PC-9 (cell line): ENCODE results near the gene PDE3A. TPM values are rescaled to one million over a fixed set of nuclear protein-coding genes. Genes with fewer than 3 reads are reported as not detected.

Experiments
- BruUV-seq: library from RNA; stranded (reverse); fragments of 400-500 nt; replicated peaks from 2 replicates; lab custom pipeline; 2021; lab: Mats Ljungman, UMichigan
- CTCF ChIA-PET: fragments of 300-600 bp; sonication (Branson Sonifier 250); formaldehyde crosslinking; loops from one replicate; lab custom pipeline; 2022; ENCODE audit warnings: antibody characterized with exemption; lab: Charles Lee
- POLR2A ChIA-PET: fragments of 300-600 bp; sonication (Branson Sonifier 250); formaldehyde crosslinking; loops from one replicate; lab custom pipeline; 2022; ENCODE audit warnings: antibody characterized with exemption; ENCODE audit not compliant: unreplicated experiment; lab: Charles Lee
- DNase-seq, 2 experiments: peaks; one replicate each; pipeline versions ENCODE4 v3.0.0 to v3.0.0-alpha.2; 2015 to 2022; ENCODE audit warnings: mixed read lengths in 1 of 2
- H2AFZ ChIP-seq: fragments of 200-600 bp; sonication (generic); 2 replicates; pipeline ENCODE4 v1.8.1; 2017; ENCODE audit warnings: antibody characterized with exemption
- H3F3A ChIP-seq: fragments of 200-600 bp; sonication (generic); 2 replicates; pipeline ENCODE4 v1.8.1; 2017; ENCODE audit warnings: antibody characterized with exemption, mild to moderate bottlenecking, low read depth; ENCODE audit not compliant: insufficient read depth
- H3K27ac ChIP-seq: fragments of 200-600 bp; sonication (generic); 2 replicates; pipeline ENCODE4 v1.6.1; 2016; ENCODE audit warnings: mixed run types
- H3K27me3 ChIP-seq: fragments of 200-600 bp; sonication (generic); 2 replicates; pipeline ENCODE4 v1.6.1; 2016; ENCODE audit warnings: low read depth, mixed run types; ENCODE audit not compliant: insufficient read depth
- H3K36me3 ChIP-seq: fragments of 200-600 bp; sonication (generic); 2 replicates; pipeline ENCODE4 v1.6.1; 2016; ENCODE audit warnings: low read depth, mixed run types
- H3K4me1 ChIP-seq: fragments of 200-600 bp; sonication (generic); replicated peaks from 2 replicates; pipeline ENCODE4 v1.6.1; 2016; ENCODE audit warnings: mixed run types; ENCODE audit not compliant: insufficient read depth
- H3K4me2 ChIP-seq: fragments of 200-600 bp; sonication (generic); 2 replicates; pipeline ENCODE4 v1.6.1; 2017; ENCODE audit warnings: mixed run types
- H3K4me3 ChIP-seq: fragments of 200-600 bp; sonication (generic); 2 replicates; pipeline ENCODE4 v1.6.1; 2016; ENCODE audit warnings: mixed run types
- H3K79me2 ChIP-seq: fragments of 200-600 bp; sonication (generic); 2 replicates; pipeline ENCODE4 v1.6.1; 2017; ENCODE audit warnings: low read depth, mixed run types
- H3K9me2 ChIP-seq: fragments of 200-600 bp; sonication (generic); 2 replicates; pipeline ENCODE4 v1.8.1; 2017; ENCODE audit warnings: mild to moderate bottlenecking; ENCODE audit not compliant: insufficient read depth
- H3K9me3 ChIP-seq: fragments of 200-600 bp; sonication (generic); 2 replicates; pipeline ENCODE4 v1.8.1; 2016; ENCODE audit warnings: low read depth; ENCODE audit not compliant: insufficient read depth
- H4K20me1 ChIP-seq: fragments of 200-600 bp; sonication (generic); 2 replicates; pipeline ENCODE4 v1.8.1; 2017; ENCODE audit not compliant: insufficient read depth
- CTCF ChIP-seq: fragments of 200-600 bp; sonication (generic); conservative IDR thresholded peaks from 2 replicates; pipeline ENCODE4 v1.6.1; 2017; ENCODE audit warnings: mixed run types, antibody characterized with exemption, mild to moderate bottlenecking, moderate library complexity
- EZH2 ChIP-seq: fragments of 200-600 bp; sonication (generic); IDR thresholded peaks from 2 replicates; pipeline ENCODE4 v1.8.0; 2017; ENCODE audit warnings: antibody characterized with exemption, low read depth
- intact Hi-C: fragments of 100-400 bp; cut with micrococcal nuclease; formaldehyde crosslinking; loops from one replicate; pipeline ENCODE4 v1.10.0; 2022; ENCODE audit not compliant: unreplicated experiment
- total RNA-seq: library from RNA; stranded (reverse); gene quantifications from 2 replicates; pipeline ENCODE4 v1.2.3, GENCODE V29; 2021

The PDE3A gene
- total RNA-seq, 1 experiment from 2014 or later = not detected

GRCh38 chr12:20455001-20455706 is 86.8 kb downstream of the PDE3A start:
- intact Hi-C loops = no loop called here
- no peak for DNase-seq
- no peak overlapping the region for H3K4me3 ChIP-seq
- H3F3A ChIP-seq = no peaks in the 10 kb centered on the region
- no peaks in the 10 kb centered on the region for H3K4me1 ChIP-seq
- H3K79me2 ChIP-seq = no peaks in the 10 kb centered on the region
- H3K36me3 ChIP-seq = no peaks in the 10 kb centered on the region
- ChIA-PET CTCF (no interaction called here), POLR2A (no interaction called here)
- H2AFZ ChIP-seq = no peak overlapping the region
- no peak overlapping the region for H3K27ac ChIP-seq
- H4K20me1 ChIP-seq = no peaks in the 10 kb centered on the region
- H3K9me2 ChIP-seq = no peaks in the 10 kb centered on the region
- no peak overlapping the region for H3K4me2 ChIP-seq
- TF ChIP-seq CTCF (no peak), EZH2 (no peak)
- no TSS peak for BruUV-seq
- no peaks in the 10 kb centered on the region for H3K9me3 ChIP-seq
- no peaks in the 10 kb centered on the region for H3K27me3 ChIP-seq

- Histone ChIP-seq H2AFZ (no peak overlapping the region), H3K9me2 (no peaks in the 10 kb centered on the region), H3K27me3 (no peaks in the 10 kb centered on the region), H3F3A (no peaks in the 10 kb centered on the region), H3K27ac (no peak overlapping the region), H3K4me1 (no peaks in the 10 kb centered on the region), H3K4me3 (no peak overlapping the region), H3K79me2 (no peaks in the 10 kb centered on the region), H4K20me1 (no peaks in the 10 kb centered on the region), H3K9me3 (no peaks in the 10 kb centered on the region), H3K4me2 (no peak overlapping the region), H3K36me3 (no peaks in the 10 kb centered on the region)
- no peak for DNase-seq
- TF ChIP-seq EZH2 (no peak), CTCF (no peak)
- CTCF ChIA-PET = interaction anchor here (0.7 kb wide), 1 partner anchor 1214 kb away, joined by 5 read pairs; no protein-coding TSS in a partner anchor
- intact Hi-C loops = no loop called here
- POLR2A ChIA-PET = no interaction called here
- BruUV-seq = no TSS peak
Measured at GRCh38 chr12:20457582-20457981, 89.2 kb downstream of the PDE3A start.

GRCh38 chr12:20458011-20458410 is 89.7 kb downstream of the PDE3A start:
- Histone ChIP-seq H3K36me3 (no peaks in the 10 kb centered on the region), H3K4me2 (no peak overlapping the region), H3K4me3 (no peak overlapping the region), H3K27me3 (no peaks in the 10 kb centered on the region), H3K79me2 (no peaks in the 10 kb centered on the region), H3K4me1 (no peaks in the 10 kb centered on the region), H4K20me1 (no peaks in the 10 kb centered on the region), H3K27ac (no peak overlapping the region), H3K9me2 (no peaks in the 10 kb centered on the region), H2AFZ (no peak overlapping the region), H3K9me3 (no peaks in the 10 kb centered on the region), H3F3A (no peaks in the 10 kb centered on the region)
- CTCF ChIA-PET = interaction anchor here (0.7 kb wide), 1 partner anchor 1215 kb away, joined by 5 read pairs; no protein-coding TSS in a partner anchor
- intact Hi-C loops = no loop called here
- no peak for DNase-seq
- no TSS peak for BruUV-seq
- TF ChIP-seq CTCF (no peak), EZH2 (no peak)
- POLR2A ChIA-PET = no interaction called here
